Left ventricle myocardium superior (tissue), 1 donor: Measurements from ENCODE around the gene ELP6. TPM values are rescaled to one million over a fixed set of nuclear protein-coding genes. Genes with fewer than 3 reads are reported as not detected.
"Not testable (repeated sequence)": the region's sequence is repeated elsewhere in the genome, so short reads cannot be mapped to it uniquely, and the experiment has no call there.

ENCODE experiments used
- ATAC-seq: fragments of 200-7000 bp; cut with Tn5 transposase; one replicate; pipeline ENCODE4 v1.9.1; 2020; ENCODE audit warnings: mild to moderate bottlenecking, moderate library complexity
- DNase-seq: peaks from one replicate; pipeline ENCODE4 v3.0.0-alpha.2; 2020
- intact Hi-C: fragments of 100-400 bp; cut with micrococcal nuclease; formaldehyde crosslinking; loops from one replicate; pipeline ENCODE4 v1.11.0; 2022
- total RNA-seq: library from RNA; stranded (reverse); fragmentation: NEBNext Ultra II Directional; extraction: Animal tissue kit (Norgen Biotek cat#: 25700); gene quantifications from one replicate; pipeline ENCODE4 v1.2.1, GENCODE V29; 2021
- donor health status: DM: no; HTN: yes; CAD: no; lungs with severe emphysema.

ELP6 gene
- total RNA-seq, 1 donor from 2014 or later = 18.5 TPM

DNA sequence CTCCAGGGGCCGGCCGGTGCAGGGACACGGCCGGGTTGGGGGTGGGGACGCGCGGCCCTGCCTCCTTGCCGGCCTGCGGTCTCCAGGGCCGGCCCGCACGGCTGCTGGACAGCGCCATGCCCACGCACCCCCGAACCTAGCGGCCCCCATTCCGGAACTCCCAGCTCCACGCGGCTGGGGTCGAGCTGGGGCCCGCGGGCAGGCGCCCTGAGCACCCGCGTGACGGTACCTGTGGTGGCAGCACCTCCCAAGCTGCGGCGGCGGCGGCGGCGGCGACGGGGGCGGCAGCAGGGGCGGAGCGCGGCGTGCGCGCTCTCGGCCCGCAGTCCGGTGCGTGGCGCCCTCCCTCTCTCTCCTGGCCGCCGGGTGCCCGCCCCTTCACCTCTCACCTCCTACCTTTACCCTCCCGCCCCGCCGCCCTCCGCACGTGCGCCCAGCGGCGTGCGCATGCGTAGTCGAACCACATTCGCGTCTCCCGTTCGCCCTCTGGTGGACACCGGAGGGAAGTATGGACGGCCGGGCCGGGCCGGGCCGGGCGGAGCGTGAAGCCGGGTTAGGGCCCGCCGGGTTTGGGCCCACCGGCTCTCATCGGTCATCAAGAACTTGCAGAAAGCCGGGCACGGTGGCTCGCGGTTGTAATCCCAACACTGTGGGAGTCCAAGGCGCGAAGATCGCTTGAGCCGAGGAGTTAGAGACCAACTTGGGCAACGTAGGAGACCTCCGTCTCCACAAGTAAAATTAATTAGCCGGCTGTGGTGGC lies 37.8 kb downstream of the ELP6 start, which contains the start of gene SCAP:
Gene SCAP (minus strand): TSS at position 372 of the 760 bp plus-strand sequence. CDS start 32,948 bp downstream, outside the sequence.
- ATAC-seq = peak; percentile 98
- peak; percentile 97 for DNase-seq
- intact Hi-C loops = loop anchor here (10.0 kb wide), 1 partner anchor 51 kb away; no protein-coding TSS in a partner anchor

DNA sequence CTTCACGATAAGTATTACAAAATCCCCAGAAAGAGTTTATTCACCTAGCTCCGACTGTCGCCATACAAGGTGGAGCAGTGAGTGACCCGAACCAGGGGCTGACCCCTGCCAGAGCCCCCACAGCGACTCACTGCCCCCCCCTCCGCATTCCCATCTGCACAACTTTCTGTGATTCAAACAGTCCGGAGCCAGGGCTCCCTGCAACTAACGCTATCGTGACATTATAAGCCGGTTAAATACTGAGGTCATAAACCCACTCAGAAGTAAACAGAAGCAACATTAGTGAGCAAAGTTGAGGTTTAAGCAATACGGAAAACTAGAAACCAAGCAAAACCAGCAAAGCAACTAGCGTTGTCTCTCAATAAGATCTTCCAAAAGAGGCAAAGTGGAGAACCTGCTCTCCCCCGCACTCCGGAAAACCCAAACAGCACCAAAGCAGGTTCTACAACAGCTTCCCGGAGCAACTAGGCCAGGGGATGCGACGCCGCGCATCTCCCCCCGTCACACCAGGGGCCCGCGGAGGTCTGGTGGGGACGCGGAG lies 38.4 kb downstream of the ELP6 start:
- DNase-seq (no peak), ATAC-seq (peak; percentile 3)
- intact Hi-C loops = loop anchor here (10.0 kb wide), 1 partner anchor 50 kb away; no protein-coding TSS in a partner anchor

DNA sequence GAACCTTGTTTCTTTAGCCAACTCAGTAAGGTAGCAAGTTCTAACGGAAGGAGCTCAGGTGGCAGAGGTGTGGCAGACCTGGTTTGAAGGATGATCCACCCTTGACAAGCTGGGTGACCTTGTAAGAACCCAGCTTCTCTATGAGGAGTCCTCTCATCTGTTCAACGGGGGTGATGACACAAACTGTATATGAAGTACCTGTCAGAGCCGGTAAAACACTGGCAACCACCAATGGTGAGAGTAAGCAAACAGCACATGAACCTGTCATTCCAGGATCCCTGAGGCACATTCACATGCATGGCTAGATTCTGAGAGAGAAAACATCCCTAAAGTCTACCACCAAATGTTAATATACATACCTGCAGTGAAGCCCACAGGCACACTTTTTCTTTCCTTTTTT lies 40.1 kb downstream of the ELP6 start:
- intact Hi-C loops = loop anchor here (10.0 kb wide), 1 partner anchor 49 kb away; no protein-coding TSS in a partner anchor
- DNase-seq (no peak), ATAC-seq (no peak)

DNA sequence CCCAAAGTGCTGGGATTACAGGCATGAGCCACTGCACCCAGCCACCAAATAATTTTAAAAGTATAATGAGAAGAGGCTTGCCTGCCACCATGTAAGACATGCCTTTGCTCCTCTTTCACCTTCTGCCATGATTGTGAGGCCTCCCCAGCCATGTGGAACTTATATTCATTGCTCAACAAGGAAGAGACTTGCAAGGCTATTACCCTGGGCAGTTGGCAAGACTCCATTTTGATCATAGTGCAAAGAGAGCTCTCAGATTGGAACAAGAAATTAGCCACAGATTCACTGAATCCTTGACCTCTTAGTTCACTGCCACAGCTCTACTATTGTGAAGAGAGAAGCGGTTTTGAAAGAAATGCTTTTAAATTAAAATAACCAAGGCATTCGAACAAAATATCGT lies 43.9 kb downstream of the ELP6 start:
- DNase-seq = no peak
- ATAC-seq = no peak
- intact Hi-C loops = loop anchor here (10.0 kb wide), 1 partner anchor 45 kb away; no protein-coding TSS in a partner anchor

DNA sequence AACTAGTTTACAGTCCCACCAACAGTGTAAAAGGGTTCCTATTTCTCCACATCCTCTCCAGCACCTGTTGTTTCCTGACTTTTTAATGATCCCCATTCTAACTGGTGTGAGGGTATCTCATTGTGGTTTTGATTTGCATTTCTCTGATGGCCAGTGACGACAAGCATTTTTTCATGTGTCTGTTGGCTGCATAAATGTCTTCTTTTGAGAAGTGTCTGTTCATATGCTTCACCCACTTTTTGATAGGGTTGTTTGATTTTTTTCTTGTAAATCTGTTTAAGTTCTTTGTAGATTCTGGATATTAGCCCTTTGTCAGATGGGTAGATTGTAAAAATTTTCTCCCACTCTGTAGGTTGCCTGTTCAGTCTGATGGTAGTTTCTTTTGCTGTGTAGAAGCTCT lies 45.2 kb downstream of the ELP6 start:
- DNase-seq, intact Hi-C loops, ATAC-seq: not testable (repeated sequence)

DNA sequence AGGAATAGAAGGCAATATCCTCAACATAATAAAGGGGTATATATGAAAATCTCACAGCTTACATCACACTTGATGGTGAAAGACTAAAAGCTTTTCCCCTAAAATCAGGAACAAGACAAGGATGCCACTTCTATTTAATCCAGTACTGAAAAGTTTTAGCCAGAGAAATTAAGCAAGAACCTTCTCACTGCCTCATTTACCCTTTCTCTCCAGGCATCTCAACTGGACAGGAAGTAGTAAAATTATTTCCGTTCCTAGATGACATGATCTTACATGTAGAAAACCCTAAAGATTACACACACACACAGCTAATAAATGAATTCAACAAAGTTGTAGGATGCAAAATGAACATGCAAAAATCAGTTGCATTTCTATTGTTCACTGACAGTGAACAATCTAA lies 48.9 kb downstream of the ELP6 start:
- ATAC-seq = no peak
- no peak for DNase-seq
- intact Hi-C loops = no loop called here

DNA sequence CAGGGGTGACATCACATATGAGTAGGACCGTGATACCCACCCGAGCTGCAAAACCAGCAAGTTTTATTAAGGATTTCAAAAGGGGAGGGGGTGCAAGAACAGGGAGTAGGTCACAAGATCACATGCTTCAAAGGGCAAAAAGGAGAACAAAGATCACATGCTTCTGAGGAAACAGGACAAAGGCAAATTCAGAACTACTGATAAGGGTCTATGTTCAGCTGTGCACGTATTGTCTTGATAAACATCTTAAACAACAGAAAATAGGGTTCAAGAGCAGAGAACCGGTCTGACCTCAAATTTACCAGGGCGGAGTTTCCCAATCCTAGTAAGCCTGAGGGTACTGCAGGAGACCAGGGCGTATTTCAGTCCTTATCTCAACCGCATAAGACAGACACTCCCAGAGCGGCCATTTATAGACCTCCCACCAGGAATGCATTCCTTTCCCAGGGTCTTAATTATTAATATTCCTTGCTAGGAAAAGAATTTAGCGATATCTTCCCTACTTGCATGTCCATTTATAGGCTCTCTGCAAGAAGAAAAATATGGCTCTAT lies 53.9 kb downstream of the ELP6 start:
- ATAC-seq, DNase-seq, intact Hi-C loops: not testable (repeated sequence)

DNA sequence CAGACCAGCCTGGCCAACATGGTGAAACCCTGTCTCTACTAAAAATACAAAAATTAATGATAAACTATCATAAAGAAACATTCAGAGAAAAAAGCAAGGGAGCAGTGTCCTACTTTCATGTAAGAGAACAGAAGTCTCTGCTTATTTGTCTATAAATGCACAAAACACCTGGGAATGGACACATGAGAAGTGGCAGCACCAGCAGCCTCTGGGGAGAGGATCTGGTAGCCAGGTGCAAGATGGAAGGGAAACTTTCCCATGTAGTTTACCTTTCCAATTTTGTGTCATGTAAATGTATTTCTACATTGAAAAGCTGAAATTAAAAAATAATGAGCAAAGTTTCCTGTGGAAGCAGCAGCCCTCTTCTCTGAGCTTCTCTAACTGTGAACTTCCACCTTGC lies 56.5 kb downstream of the ELP6 start:
- no peak for ATAC-seq
- intact Hi-C loops = no loop called here
- DNase-seq = no peak

DNA sequence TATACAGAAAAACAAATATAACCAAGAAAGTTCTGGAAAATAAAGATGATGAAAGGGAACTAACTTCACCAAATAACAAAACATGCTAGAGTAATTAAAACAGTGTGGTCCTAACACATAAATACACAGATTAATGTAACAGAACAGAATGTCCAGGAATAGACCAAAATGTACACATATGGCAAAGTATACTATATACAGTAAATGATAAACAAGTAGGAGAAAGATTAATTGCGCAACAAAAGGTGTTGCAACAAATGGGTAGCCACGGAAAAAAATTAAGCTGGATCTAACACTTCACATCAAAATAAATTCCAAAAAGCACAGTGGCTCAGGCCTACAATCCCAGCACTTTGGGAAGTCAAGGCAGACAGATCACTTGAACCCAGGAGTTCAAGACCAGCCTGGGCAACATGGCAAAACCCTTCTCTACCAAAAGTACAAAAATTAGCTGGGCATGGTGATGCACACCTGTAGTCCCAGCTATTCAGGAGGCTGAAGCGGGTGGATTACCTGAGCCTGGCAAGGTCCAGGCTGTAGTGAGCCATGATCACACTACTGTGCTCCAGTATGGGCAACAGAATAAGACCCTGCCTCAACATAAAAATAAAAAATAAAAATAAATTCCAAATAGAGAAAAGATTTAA lies 57.6 kb downstream of the ELP6 start:
- no peak for DNase-seq
- ATAC-seq = no peak
- intact Hi-C loops = no loop called here

DNA sequence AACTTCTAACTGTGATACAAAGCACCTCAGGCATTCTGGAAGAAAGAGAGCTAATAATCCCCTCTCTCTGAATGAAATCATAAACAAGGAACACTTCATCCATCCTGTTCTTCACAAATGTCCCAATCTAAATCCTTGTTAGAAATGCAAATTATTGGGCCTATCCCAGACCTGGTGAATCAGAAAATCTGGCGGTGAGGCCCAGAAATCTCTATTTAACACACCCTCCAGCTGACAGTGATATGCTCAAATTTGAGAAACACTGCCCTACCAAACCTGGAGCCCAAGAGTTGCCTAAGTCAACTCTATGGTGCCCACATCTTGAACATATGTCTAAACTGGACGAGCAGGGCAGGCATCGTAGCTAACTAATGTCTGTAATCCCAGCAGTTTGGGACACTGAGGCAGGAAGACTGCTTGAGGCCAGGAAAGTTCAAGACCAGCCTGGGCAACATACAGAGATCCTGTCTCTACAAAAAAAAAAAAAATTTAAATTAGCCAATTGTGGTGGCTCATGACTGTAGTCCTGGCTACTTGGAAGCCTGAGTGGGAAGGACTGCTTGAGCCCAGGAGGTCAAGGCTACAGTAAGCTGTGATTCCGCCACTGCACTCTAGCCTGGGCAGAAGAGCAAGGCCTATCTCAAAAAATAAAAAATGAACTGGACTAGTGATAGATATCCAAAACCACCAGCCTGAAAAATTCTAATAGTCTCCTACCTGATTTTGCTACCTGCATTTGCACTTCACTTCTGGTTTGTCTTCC lies 60.9 kb downstream of the ELP6 start:
- no peak for DNase-seq

More for the DNA sequence above, 60.9 kb downstream of the ELP6 start:
- intact Hi-C loops = no loop called here
- ATAC-seq = no peak

Other genes starting within 250 kb of the ELP6 start
- gene KIF9, start 230.9 kb downstream of the ELP6 start, total RNA-seq = 8.8 TPM
- gene KLHL18, start 230.8 kb downstream of the ELP6 start, total RNA-seq = 55.0 TPM
- gene PTPN23, start 132.7 kb downstream of the ELP6 start, total RNA-seq = 18.6 TPM
- gene SCAP, start 37.8 kb downstream of the ELP6 start, total RNA-seq = 53.0 TPM
- 0.59 TPM for gene CSPG5, start 65.2 kb upstream of the ELP6 start, total RNA-seq